Trophoblast cell (in vitro differentiated cells and primary cell): ENCODE data around the gene ACOT9.

Experiments used
- DNase-seq, 2 donors: peaks; one replicate each; pipeline ENCODE4 v3.0.0-alpha.2; 2016
- H2AFZ ChIP-seq: 2 replicates; pipeline ENCODE4 v1.6.1; 2013; ENCODE audit warnings: low read length, moderate library complexity, mild to moderate bottlenecking; ENCODE audit not compliant: insufficient read depth, poor library complexity
- H2AK5ac ChIP-seq: 2 replicates; pipeline ENCODE4 v1.6.1; 2013; ENCODE audit warnings: mild to moderate bottlenecking, low read length
- H2BK120ac ChIP-seq: 2 replicates; pipeline ENCODE4 v1.6.1; 2013; ENCODE audit warnings: low read length, mild to moderate bottlenecking, moderate library complexity; ENCODE audit not compliant: insufficient read depth, poor library complexity
- H2BK12ac ChIP-seq: 2 replicates; pipeline ENCODE4 v1.6.1; 2013; ENCODE audit warnings: mild to moderate bottlenecking, low read length, moderate library complexity
- H2BK5ac ChIP-seq: 2 replicates; pipeline ENCODE4 v1.6.1; 2013; ENCODE audit warnings: low read length, low read depth, moderate library complexity, mild to moderate bottlenecking; ENCODE audit not compliant: poor library complexity
- H3K14ac ChIP-seq: 2 replicates; pipeline ENCODE4 v1.6.1; 2013; ENCODE audit warnings: mild to moderate bottlenecking, low read length
- H3K18ac ChIP-seq: 2 replicates; pipeline ENCODE4 v1.6.1; 2013; ENCODE audit warnings: mild to moderate bottlenecking, low read length
- H3K23ac ChIP-seq: 2 replicates; pipeline ENCODE4 v1.6.1; 2013; ENCODE audit warnings: low read length
- H3K27ac ChIP-seq: 2 replicates; pipeline ENCODE4 v1.5.1; 2013; ENCODE audit warnings: low read depth, mild to moderate bottlenecking, inconsistent platforms, low read length, moderate library complexity
- H3K27me3 ChIP-seq: 2 replicates; pipeline ENCODE4 v1.6.1; 2013; ENCODE audit warnings: inconsistent platforms, mild to moderate bottlenecking, low read length, moderate library complexity; ENCODE audit not compliant: insufficient read depth
- H3K36me3 ChIP-seq, 2 experiments: 1 replicate in 1 of 2; 2 replicates in 1 of 2; pipeline ENCODE4 v1.6.1; 2013; ENCODE audit warnings: low read length in 2 of 2, mild to moderate bottlenecking in 2 of 2, moderate library complexity in 1 of 2; ENCODE audit not compliant: insufficient read depth in 2 of 2, control insufficient read depth in 1 of 2
- H3K4ac ChIP-seq: 2 replicates; pipeline ENCODE4 v1.6.1; 2013; ENCODE audit warnings: low read depth, mild to moderate bottlenecking, low read length, moderate library complexity
- H3K4me1 ChIP-seq, 2 experiments: 1 replicate in 1 of 2; 2 replicates in 1 of 2; pipeline ENCODE4 v1.6.1; 2013; ENCODE audit warnings: low read length in 2 of 2, mild to moderate bottlenecking in 2 of 2, moderate library complexity in 1 of 2; ENCODE audit not compliant: insufficient read depth in 2 of 2, control insufficient read depth in 1 of 2
- H3K4me2 ChIP-seq: 2 replicates; pipeline ENCODE4 v1.6.1; 2013; ENCODE audit warnings: inconsistent platforms, mild to moderate bottlenecking, low read length, moderate library complexity
- H3K4me3 ChIP-seq: 2 replicates; pipeline ENCODE4 v1.5.1; 2013; ENCODE audit warnings: mild to moderate bottlenecking, low read depth, low read length, inconsistent platforms
- H3K79me1 ChIP-seq: one replicate; pipeline ENCODE4 v1.6.1; 2013; ENCODE audit warnings: low read length
- H3K79me2 ChIP-seq: 2 replicates; pipeline ENCODE4 v1.6.1; 2013; ENCODE audit warnings: low read length, mild to moderate bottlenecking; ENCODE audit not compliant: control insufficient read depth, insufficient read depth, poor library complexity
- H3K9ac ChIP-seq: 2 replicates; pipeline ENCODE4 v1.6.1; 2013; ENCODE audit warnings: mild to moderate bottlenecking, low read length
- H3K9me3 ChIP-seq: 2 replicates; pipeline ENCODE4 v1.6.1; 2013; ENCODE audit warnings: low read depth, mild to moderate bottlenecking, control low read depth, inconsistent platforms, low read length; ENCODE audit not compliant: insufficient read depth
- H4K12ac ChIP-seq: 2 replicates; pipeline ENCODE4 v1.6.1; 2013; ENCODE audit warnings: low read depth, mild to moderate bottlenecking, low read length, moderate library complexity
- H4K8ac ChIP-seq: 2 replicates; pipeline ENCODE4 v1.6.1; 2013; ENCODE audit warnings: low read depth, mild to moderate bottlenecking, low read length, moderate library complexity
- H4K91ac ChIP-seq: one replicate; pipeline ENCODE4 v1.6.1; 2013; ENCODE audit warnings: low read depth, mild to moderate bottlenecking, low read length, moderate library complexity
- WGBS: extraction: QIAGEN DNeasy Blood & Tissue Kit; methylation state at CpG from one replicate; pipeline ENCODE4 v1.1.7; 2013; ENCODE audit warnings: missing lambda C conversion rate; ENCODE audit not compliant: insufficient read length, insufficient coverage; ENCODE audit errors: extremely low coverage; 5-methylcytosine and 5-hydroxymethylcytosine counted together

Gene ACOT9

DNA sequence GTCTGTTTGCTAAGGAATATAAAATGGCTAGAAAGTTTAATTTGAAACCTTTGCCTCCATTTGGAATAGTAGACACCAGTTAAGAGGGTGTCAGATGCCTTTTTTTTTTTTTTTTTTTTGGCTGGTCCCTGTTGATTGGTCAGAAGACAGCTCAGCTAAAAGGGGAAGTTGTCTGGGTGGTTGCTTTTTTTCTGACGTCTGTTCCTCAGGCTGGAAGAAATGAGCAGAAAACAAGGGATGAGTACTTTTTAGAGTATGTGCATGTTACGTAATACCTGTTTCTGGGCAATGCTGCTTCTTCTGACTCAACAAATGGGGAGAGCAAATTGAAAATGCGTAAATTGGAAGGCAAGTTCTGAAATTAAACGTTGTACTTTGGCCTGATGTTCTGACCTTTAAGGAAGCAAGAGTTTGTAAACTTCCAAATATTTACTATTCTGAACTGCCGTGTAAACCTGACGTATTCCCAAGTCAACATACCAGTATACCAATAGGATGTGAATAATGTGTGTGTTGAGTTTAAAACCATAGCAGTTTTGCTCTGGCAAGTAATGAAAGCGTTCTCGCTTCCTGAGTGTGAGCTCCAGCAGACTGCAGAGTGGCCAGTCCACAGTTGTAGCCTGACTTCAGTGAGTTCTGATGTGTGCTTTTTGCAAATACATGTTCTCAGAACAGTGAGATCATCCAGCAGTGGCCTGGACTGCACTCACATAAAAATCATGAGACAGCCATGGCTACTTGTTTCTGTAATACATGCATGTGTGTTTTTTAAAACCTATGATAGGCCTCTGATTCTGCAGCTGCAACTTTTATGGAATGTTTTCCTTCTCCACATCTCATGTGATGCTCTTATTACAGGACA lies 41.6 kb upstream of the ACOT9 start:
- no CpG with 5 or more reads among the region's 8 CpGs for WGBS

DNA sequence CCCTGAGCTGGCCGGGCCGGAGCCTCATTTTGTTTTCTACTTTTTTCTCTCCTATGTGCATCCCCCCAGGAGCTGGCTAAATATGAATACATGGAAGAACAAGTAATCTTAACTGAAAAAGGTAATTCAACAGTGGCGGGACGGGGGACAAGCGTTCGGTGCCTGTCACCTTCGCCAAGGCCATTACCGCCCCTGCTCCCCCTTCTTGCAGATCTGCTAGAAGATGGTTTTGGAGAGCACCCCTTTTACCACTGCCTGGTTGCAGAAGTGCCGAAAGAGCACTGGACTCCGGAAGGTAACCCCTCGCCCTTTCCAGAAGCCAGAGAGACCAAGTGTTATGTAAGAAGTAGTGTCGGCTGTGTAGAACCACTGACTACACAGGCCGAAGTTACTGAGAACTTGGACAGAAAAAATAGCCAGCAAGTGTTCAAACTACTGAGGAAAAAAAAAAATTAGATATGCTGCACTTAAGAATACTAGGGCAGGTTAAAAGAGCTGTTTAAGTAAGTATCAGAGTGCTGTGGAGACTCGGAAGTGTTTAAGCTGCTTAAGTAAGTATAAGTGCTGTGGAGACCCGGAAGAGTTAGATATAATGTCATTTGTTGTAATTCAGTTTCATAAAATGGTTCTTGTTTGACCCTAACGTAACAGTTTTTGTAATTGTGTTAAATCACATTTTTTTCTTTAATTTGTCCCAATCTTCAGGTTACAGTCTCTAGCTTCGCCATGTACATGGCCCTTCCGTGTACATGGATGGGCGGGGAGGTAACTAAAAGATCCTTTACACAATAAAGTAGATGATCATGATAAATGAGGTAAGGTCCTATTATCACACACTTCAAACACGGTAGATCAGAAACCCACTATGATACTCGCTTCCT lies 40.8 kb upstream of the ACOT9 start:
- H3K9ac ChIP-seq: peak overlapping the region; percentile 40
- H3K79me1 ChIP-seq: peaks cover 4% of the 10 kb centered on the region
- no peak overlapping the region for H4K91ac ChIP-seq
- no peak overlapping the region for H3K4ac ChIP-seq
- no peak overlapping the region for H2BK12ac ChIP-seq
- H3K27ac ChIP-seq: no peak overlapping the region
- H2BK120ac ChIP-seq: no peak overlapping the region
- H3K4me3 ChIP-seq: peak overlapping the region; percentile 61
- H2BK5ac ChIP-seq: no peak overlapping the region
- H3K27me3 ChIP-seq: no peaks in the 10 kb centered on the region
- whole genome bisulfite sequencing: no CpG with 5 or more reads among the region's 21 CpGs
- peaks cover 3% of the 10 kb centered on the region for H3K79me2 ChIP-seq
- H3K14ac ChIP-seq: no peak overlapping the region
- H3K18ac ChIP-seq: no peak overlapping the region
- H2AFZ ChIP-seq: no peak overlapping the region
- H3K36me3 ChIP-seq: no peaks in the 10 kb centered on the region
- peaks cover 0 to 2% of the 10 kb centered on the region in 2 experiments for H3K4me1 ChIP-seq
- H4K12ac ChIP-seq: no peak overlapping the region
- H4K8ac ChIP-seq: no peak overlapping the region
- H2AK5ac ChIP-seq: no peak overlapping the region
- H3K4me2 ChIP-seq: peak overlapping the region; percentile 73
- H3K23ac ChIP-seq: no peak overlapping the region
- DNase-seq: no peak
- H3K9me3 ChIP-seq: no peaks in the 10 kb centered on the region

More for the DNA sequence above, 41.6 kb upstream of the ACOT9 start:
- Histone ChIP-seq H3K4me1 (peaks cover 0 to 2% of the 10 kb centered on the region in 2 experiments), H3K23ac (no peak overlapping the region), H2BK12ac (no peak overlapping the region), H3K27me3 (no peaks in the 10 kb centered on the region), H2AFZ (no peak overlapping the region), H3K14ac (no peak overlapping the region), H2BK5ac (no peak overlapping the region), H3K79me1 (peaks cover 4% of the 10 kb centered on the region), H4K91ac (no peak overlapping the region), H2AK5ac (no peak overlapping the region), H3K4me2 (no peak overlapping the region), H3K4me3 (no peak overlapping the region), H3K18ac (no peak overlapping the region), H3K36me3 (no peaks in the 10 kb centered on the region), H3K79me2 (peaks cover 3% of the 10 kb centered on the region), H4K8ac (no peak overlapping the region), H4K12ac (no peak overlapping the region), H3K9ac (no peak overlapping the region), H3K9me3 (no peaks in the 10 kb centered on the region), H3K4ac (no peak overlapping the region), H2BK120ac (no peak overlapping the region), H3K27ac (no peak overlapping the region)
- peak in 1 of 2 donors; percentile 62 for DNase-seq

DNA sequence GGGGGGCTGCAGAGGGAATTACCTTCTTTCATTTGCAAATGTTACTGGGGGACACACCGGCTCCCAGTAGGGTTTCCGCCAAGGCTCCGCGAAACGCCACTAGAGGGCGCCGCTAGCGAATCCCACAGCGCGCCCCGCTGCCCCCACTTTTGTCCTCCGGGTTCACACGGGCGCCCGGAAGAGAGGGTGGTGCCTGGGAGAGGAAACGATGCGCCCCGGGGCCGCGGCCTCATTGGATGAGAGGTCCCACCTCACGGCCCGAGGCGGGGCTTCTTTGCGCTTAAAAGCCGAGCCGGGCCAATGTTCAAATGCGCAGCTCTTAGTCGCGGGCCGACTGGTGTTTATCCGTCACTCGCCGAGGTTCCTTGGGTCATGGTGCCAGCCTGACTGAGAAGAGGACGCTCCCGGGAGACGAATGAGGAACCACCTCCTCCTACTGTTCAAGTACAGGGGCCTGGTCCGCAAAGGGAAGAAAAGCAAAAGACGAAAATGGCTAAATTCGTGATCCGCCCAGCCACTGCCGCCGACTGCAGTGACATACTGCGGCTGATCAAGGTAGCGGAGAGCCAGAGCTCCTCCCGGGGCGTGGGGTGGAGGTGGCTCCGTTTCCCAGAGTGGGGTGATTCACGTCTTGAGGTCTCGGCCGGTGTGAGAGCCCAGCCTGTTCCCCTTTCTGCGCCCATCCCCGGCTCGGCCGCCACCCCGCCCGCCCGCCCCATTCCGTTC lies 40.0 kb upstream of the ACOT9 start, which contains the start of gene SAT1:
Gene SAT1, plus strand, starts transcription at position 311 of the 726 bp plus-strand sequence. Its CDS starts 179 bp downstream, at position 490.
- Histone ChIP-seq H3K79me2 (peaks cover 3% of the 10 kb centered on the region), H3K4ac (no peak within 1 kb of the TSS), H2BK120ac (peak within 1 kb of the TSS; percentile 51), H3K9me3 (no peaks in the 10 kb centered on the region), H2BK12ac (peak within 1 kb of the TSS; percentile 64), H3K14ac (peak within 1 kb of the TSS; percentile 87), H3K27me3 (no peaks in the 10 kb centered on the region), H3K27ac (no peak within 1 kb of the TSS), H3K23ac (no peak within 1 kb of the TSS), H3K18ac (peak within 1 kb of the TSS; percentile 94), H3K4me1 (peaks cover 0 to 2% of the 10 kb centered on the region in 2 experiments), H4K91ac (peak within 1 kb of the TSS; percentile 77), H2BK5ac (peak within 1 kb of the TSS; percentile 88), H2AK5ac (no peak within 1 kb of the TSS), H3K4me3 (peak within 1 kb of the TSS; percentile 71), H3K79me1 (peaks cover 4% of the 10 kb centered on the region), H3K36me3 (no peaks in the 10 kb centered on the region), H3K9ac (peak within 1 kb of the TSS; percentile 48), H2AFZ (no peak within 1 kb of the TSS), H4K8ac (peak within 1 kb of the TSS; percentile 82), H3K4me2 (peak within 1 kb of the TSS; percentile 73), H4K12ac (peak within 1 kb of the TSS; percentile 70)
- no CpG with 5 or more reads among the region's 58 CpGs for WGBS
- DNase-seq: peak; percentile 93 to 95

DNA sequence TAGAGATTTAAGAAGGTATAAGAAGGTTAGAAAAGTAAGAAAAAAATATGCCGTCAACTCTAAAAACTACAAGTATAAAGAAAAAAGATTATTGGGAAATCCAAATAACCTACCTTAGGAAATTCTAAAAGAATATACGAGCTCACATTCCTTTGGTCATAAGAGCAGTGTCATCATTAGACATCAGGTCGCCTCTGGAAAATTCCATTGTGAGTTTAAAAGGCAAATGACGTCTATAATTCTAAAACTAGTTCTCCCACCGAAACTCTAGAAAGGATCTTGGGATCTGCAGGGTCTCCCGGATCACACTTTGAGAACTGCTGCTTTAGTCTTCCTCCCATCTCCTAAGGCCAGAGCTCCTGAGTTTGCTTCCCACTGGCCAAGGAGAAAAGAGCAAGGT lies 39.4 kb upstream of the ACOT9 start:
- Histone ChIP-seq H2BK12ac (no peak overlapping the region), H3K23ac (no peak overlapping the region), H3K18ac (no peak overlapping the region), H2AFZ (no peak overlapping the region), H3K27ac (no peak overlapping the region), H3K14ac (no peak overlapping the region), H3K79me1 (peaks cover 4% of the 10 kb centered on the region), H2AK5ac (no peak overlapping the region), H4K12ac (no peak overlapping the region), H3K9ac (no peak overlapping the region), H2BK120ac (no peak overlapping the region), H3K79me2 (peaks cover 3% of the 10 kb centered on the region), H3K4ac (no peak overlapping the region), H3K4me2 (peak overlapping the region; percentile 32), H3K27me3 (no peaks in the 10 kb centered on the region), H4K91ac (no peak overlapping the region), H3K4me1 (peaks cover 0 to 2% of the 10 kb centered on the region in 2 experiments), H3K9me3 (no peaks in the 10 kb centered on the region), H4K8ac (no peak overlapping the region), H2BK5ac (no peak overlapping the region), H3K4me3 (no peak overlapping the region), H3K36me3 (no peaks in the 10 kb centered on the region)
- WGBS: no CpG with 5 or more reads among the region's 6 CpGs
- DNase-seq: peak; percentile 52 to 87
